Forelimb muscle (tissue), 1 donor: Measurements from ENCODE around the gene DYDC2. TPM values are rescaled to one million over a fixed set of nuclear protein-coding genes. Genes with fewer than 3 reads are reported as not detected.
A peak's percentile ranks its signal among the peaks of the same experiment; 100 is the strongest.
"Not testable (repeated sequence)": the region's sequence is repeated elsewhere in the genome, so short reads cannot be mapped to it uniquely, and the experiment has no call there.

Experiments used
- DNase-seq: peaks from one replicate; pipeline ENCODE4 v3.0.0-alpha.2; 2013; ENCODE audit warnings: low read depth
- polyA plus RNA-seq: library from polyadenylated mRNA; unstranded; fragments of 120-200 nt; gene quantifications from one replicate; pipeline ENCODE4 v1.2.1, GENCODE V29; 2013; ENCODE audit not compliant: insufficient read length

DYDC2 gene
- polyA plus RNA-seq, 1 donor: not detected

GRCh38 chr10:80413271-80413996 is 56.9 kb downstream of the DYDC2 start:
- DNase-seq: no peak

- no peak for DNase-seq
Observed at GRCh38 chr10:80414142-80414895, 57.7 kb downstream of the DYDC2 start.

- DNase-seq: no peak
Observed at GRCh38 chr10:80415734-80416478, 59.3 kb downstream of the DYDC2 start.

DNA sequence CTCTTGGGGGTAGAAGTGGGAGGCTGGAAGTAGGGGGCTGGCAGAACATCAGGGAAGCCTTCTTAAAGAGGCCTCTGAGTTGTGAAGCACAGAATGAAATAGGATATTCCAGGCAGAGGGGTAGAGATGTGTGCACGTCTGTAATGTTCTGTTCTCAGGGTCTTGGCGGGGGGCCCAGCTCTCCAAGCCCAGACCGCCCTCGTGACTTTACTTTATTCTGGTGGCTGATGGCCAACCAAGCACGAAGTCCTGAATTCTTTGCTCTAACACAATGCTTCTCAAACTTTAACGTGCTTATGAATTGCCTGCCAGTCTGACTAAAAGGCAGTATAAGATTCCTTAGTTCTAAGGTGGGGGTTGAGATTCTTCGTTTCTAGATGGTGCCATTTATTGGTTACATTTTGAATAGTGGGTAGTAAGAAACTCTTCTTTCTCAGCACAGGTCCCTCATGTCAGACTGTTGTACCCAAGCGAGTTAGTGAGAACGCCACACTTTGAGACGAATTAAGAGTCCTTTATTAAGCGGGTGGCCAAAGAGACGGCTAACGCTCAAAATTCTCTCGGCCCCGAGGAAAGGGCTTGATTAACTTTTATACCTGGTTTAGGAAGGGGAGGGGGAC is 60.0 kb downstream of the DYDC2 start:
- DNase-seq: peak; percentile 49

DNA sequence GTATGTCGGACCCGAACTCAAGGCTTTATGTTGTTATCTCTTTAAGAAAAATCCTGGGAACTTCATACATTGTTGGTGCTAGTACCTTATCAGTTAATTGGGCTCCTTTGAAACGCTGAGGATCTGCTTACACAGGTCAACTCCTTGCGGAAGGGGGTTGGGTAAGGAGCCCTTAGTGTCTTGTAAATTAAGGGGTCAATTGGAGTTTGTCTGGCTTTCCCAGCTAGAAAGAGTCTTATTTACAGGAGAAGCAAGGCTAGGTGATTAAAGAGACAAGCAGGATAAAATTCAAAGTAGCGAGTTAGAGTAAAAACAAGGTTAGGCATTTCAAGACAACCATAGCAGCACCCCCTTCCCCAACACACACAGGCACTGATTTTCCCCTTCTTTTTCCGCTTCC is 60.7 kb downstream of the DYDC2 start:
- DNase-seq: not testable (repeated sequence)

Other genes with a start within 250 kb of the DYDC2 start
- 59.1 TPM for gene PLAC9, start 224.1 kb upstream of the DYDC2 start, polyA plus RNA-seq
- 95.1 TPM for gene ANXA11, start 151.2 kb upstream of the DYDC2 start, polyA plus RNA-seq
- gene MAT1A, start 67.1 kb upstream of the DYDC2 start, polyA plus RNA-seq: not detected
- gene DYDC1, start within 50 bp of the DYDC2 start, polyA plus RNA-seq: not detected
- gene PRXL2A, start 51.8 kb downstream of the DYDC2 start, polyA plus RNA-seq: 88.8 TPM
- 37.6 TPM for gene TSPAN14, start 97.5 kb downstream of the DYDC2 start, polyA plus RNA-seq
- not detected for gene SH2D4B, start 181.1 kb downstream of the DYDC2 start, polyA plus RNA-seq